Glomerular visceral epithelial cell (primary cell): ENCODE data around the gene EHBP1L1.
"Not testable (repeated sequence)": the region's sequence is repeated elsewhere in the genome, so short reads cannot be mapped to it uniquely, and the experiment has no call there.

Experiments used
- DNase-seq: peaks from one replicate; pipeline ENCODE4 v3.0.0-alpha.2; 2016; ENCODE audit errors: extremely low spot score

Gene EHBP1L1

DNA sequence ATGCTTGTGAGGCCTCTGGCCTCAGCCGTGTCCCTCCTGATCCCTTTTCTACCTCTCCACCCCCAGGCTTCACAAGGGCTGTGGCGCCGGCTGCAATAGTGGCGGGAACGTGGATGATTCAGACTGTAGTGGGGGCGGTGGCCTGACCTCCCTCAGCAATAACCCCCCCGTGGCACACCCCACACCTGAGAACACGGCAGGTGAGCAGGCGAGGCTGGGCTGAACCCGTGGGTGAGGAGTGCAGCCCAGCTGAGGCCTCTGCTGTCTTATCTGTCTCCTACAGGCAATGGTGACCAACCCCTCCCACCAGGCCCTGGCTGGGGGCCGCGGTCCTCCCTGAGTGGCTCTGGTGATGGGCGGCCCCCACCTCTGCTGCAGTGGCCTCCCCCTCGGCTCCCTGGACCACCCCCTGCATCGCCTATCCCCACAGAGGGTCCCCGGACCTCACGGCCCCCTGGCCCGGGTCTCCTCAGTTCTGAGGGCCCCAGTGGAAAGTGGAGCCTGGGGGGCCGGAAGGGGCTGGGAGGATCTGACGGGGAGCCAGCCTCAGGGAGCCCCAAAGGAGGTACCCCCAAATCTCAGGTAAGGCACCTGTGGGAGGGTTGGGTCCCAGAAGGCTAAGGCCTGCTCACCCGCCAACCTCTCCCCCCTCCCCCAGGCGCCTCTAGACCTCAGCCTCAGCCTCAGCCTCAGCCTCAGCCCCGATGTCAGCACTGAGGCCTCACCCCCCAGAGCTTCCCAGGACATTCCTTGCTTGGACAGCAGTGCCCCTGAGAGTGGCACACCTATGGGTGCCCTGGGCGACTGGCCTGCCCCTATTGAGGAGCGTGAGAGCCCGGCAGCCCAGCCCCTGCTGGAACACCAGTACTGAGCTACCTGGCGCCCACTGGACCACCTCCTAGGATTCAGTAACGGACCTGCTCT, 60.5 kb downstream of the EHBP1L1 start:
- no peak for DNase-seq

DNA sequence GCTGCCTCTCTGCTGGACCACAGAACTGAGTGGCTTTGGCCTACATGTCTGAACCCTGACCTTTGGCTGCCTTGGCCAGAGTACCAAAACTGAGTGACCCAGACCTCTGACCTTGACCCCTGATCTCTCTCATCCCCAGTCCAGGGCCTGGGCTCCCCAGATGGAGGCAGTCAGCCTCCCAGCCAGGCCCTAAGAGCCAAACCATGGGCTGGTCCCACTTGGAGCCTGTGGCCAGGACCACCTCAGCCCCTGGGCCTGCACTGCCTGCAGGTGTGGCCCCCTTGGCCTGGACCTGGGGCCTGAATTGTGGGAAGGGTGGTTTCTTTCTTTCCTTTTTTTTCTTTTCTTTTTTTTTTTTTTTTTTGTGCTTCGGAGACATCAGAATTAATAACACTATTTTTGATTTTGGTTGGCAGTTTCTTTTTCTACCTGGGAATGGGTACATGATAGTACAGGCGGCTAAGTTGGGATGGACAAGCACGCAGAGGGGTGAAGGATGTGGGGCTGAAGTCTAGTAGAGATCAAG, 61.2 kb downstream of the EHBP1L1 start:
- DNase-seq, result no peak

DNA sequence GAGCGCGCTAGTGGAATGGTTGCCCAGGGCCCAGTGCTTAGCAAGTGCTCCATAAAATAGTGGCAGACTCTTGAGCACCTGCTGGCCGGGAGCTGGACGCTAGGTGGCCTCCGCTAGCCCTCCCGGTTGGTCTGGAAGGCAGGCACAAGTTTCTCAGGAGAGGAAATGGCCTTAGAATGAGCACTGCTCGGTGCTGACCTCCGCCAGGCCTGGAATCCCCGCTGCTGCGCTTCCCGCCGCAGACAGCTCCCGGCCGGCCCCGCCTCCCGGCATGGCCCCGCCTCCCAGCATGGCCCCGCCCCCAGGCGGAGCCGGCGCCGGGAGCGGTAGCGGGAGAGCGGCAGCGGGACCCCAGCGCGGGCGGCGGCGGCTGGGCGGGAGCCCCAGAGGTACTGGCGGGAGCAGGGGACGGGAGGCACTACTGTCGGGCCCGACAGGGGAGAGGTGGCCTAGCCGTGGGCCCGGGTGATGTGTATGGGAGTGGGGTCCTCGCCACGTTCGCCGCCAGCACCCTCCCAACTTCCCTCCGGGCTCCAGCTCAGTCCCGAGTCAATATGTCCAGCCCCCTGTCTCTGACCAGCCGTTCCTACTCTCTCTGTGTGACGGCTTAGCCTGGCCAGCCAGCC, 62.1 kb downstream of the EHBP1L1 start, which contains the start of gene SIPA1:
TSS of gene SIPA1 (plus strand) at position 308 of the 626 bp plus-strand sequence. CDS start 2,821 bp downstream, outside the sequence.
- DNase-seq, result peak; percentile 95

- not testable (repeated sequence) for DNase-seq
These were observed 63.4 kb downstream of the EHBP1L1 start for GRCh38 chr11:65639228-65639597.

DNA sequence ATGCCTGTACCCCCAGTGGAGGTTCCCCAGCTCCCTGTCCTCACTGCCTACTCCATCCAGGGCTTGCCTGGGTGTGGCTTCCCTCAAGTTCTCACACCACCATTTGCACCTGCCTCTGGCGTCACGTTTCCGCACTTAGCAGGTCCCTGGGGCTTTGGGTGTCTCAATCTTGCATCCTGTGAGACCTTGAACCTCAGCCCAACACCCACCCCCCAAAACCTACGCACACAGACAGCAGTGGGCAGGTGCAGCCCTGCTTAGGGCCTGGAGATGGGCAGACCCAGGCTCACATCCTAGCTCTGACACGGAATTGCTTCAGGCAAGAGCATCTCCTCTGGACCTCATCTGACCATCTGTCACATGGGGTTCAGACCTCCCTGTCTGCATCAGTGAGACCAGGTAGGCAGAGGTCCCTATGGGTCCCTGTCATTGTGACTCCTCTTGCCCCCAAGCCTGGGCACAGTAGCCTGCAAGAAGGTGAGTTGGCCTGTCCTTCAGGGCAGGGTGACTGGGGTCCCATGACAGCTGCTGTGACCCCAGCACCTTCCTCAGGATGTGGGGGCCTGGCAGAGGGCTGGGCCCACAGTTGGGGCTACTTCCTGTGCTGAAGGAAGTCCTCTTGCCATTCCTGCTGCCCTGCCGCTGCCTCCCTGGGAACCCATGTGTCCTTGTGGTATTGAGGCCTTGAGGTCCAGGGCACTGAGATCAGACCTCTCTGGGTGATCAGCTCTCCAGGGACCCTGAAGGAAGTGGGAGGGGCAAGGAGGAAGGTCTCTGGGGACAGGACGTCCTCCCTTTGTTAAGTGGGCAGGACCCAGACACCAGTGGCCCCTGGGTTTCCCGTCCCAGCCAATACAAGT, 64.0 kb downstream of the EHBP1L1 start:
- no peak for DNase-seq

DNA sequence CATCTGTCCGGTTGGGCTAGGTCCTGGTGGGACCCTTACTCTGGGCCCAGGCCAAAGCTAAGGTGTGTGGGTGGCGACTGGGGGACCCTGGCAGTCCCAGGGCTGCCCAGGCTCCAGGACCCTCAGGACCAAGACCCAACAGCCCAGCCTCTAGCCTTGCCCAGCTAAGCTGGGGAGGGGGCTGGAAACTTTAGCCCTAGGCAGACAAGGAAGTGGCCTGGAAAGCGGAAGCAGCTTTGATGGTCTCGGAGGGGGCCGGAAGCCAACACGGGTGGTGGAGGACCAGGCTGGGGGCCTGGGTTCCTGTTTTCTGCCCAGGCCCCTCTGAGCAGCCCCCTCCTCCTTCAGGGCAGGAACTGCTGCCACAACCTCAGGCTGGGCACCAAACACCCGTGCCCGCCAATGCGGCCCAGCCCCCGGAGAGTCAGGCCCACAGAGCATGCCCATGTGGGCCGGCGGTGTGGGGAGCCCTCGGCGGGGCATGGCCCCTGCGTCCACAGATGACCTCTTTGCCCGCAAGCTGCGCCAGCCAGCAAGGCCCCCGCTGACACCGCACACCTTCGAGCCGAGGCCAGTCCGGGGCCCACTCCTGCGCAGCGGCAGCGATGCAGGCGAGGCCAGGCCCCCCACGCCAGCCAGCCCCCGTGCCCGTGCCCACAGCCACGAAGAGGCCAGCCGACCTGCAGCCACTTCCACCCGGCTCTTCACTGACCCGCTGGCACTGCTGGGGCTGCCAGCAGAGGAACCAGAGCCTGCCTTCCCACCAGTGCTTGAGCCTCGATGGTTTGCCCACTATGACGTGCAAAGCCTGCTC, 64.8 kb downstream of the EHBP1L1 start:
- DNase-seq, result no peak

DNA sequence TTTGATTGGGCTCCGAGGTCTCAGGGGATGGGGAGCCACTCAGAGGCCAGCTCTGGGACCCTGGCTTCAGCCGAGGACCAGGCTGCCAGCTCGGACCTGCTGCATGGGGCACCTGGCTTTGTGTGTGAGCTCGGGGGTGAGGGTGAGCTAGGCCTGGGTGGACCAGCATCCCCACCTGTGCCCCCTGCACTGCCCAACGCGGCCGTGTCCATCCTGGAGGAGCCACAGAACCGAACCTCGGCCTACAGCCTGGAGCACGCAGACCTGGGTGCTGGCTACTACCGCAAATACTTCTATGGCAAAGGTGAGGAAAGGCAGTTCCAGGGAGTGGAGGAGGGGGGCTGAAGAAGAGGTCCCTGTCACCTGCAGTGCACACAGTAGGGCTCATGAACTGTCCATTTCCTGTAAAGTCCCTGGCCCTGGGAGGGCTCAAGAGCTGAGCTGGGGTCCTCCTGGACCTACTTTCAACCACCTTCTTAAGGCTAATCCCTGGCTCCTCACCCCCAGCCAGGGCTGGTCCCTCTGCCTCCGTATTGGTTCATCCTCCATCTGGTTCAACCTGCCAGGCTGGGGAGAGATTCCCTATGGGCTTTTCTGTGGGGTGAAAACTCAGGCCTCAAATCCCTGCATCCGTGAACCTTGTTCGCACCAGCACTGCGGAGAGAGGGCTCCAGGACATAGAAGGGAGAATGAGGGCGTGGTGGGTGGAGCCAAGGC, 65.6 kb downstream of the EHBP1L1 start:
- no peak for DNase-seq
